ENCODE data around the gene FUZ. TPM values are rescaled to one million over a fixed set of nuclear protein-coding genes. Genes with fewer than 3 reads are reported as not detected.

FUZ gene
- total and polyA plus RNA-seq, 4 donors, result 18.4 to 36.8 (median 30.2) TPM

GRCh38 chr19:49850221-49850486 lies 37.1 kb upstream of the FUZ start:
- DNase-seq (no peak), ATAC-seq (ENCODE audit: insufficient read depth, low FRiP score) (no peak)
- Histone ChIP-seq H3K27ac (ENCODE audit: low read depth in 1 of 2, low read length in 1 of 2) (peak overlapping the region; percentile 69 to 80), H3K36me3 (ENCODE audit: control insufficient read depth in 4 of 4, insufficient read depth in 4 of 4, low read length in 4 of 4) (peaks cover 0 to 20% (median 6%) of the 10 kb centered on the region in 4 donors), H3K9ac (ENCODE audit: insufficient read depth in 1 of 2, low read length in 2 of 2) (no peak overlapping the region), H3K27me3 (ENCODE audit: control insufficient read depth in 3 of 3, insufficient read depth in 3 of 3, low read length in 2 of 3) (no peaks in the 10 kb centered on the region), H3K4me1 (ENCODE audit: control insufficient read depth in 5 of 5, insufficient read depth in 5 of 5, low read length in 5 of 5) (peaks cover 0 to 22% (median 13%) of the 10 kb centered on the region in 5 donors), H3K9me3 (ENCODE audit: control insufficient read depth in 4 of 4, insufficient read depth in 3 of 4, low read length in 3 of 4) (peaks cover 0 to 8% (median under 1%) of the 10 kb centered on the region in 4 donors), H3K4me3 (no peak overlapping the region)
- 53 to 65% methylated on average over 12 of the region's 12 CpGs for WGBS, 2 donors
- no peak for TF ChIP-seq CTCF (IDR thresholded peaks at IDR 0.05; ENCODE audit: control extremely low read depth, extremely low read depth)

GRCh38 chr19:49849433-49850220 lies 36.5 kb upstream of the FUZ start:
- H3K9ac ChIP-seq (ENCODE audit: insufficient read depth in 1 of 2, low read length in 2 of 2), result no peak overlapping the region
- peak overlapping the region; percentile 69 to 80 for H3K27ac ChIP-seq (ENCODE audit: low read depth in 1 of 2, low read length in 1 of 2)
- ATAC-seq (ENCODE audit: insufficient read depth, low FRiP score) (no peak), DNase-seq (no peak)
- no peak overlapping the region for H3K4me3 ChIP-seq
- peaks cover 0 to 16% (median 2%) of the 10 kb centered on the region in 4 donors for H3K36me3 ChIP-seq (ENCODE audit: control insufficient read depth in 4 of 4, insufficient read depth in 4 of 4, low read length in 4 of 4)
- peaks cover 0 to 8% (median under 1%) of the 10 kb centered on the region in 4 donors for H3K9me3 ChIP-seq (ENCODE audit: control insufficient read depth in 4 of 4, insufficient read depth in 3 of 4, low read length in 3 of 4)
- no peaks in the 10 kb centered on the region for H3K27me3 ChIP-seq (ENCODE audit: control insufficient read depth in 3 of 3, insufficient read depth in 3 of 3, low read length in 2 of 3)
- TF ChIP-seq CTCF (IDR thresholded peaks at IDR 0.05; ENCODE audit: control extremely low read depth, extremely low read depth), result no peak
- H3K4me1 ChIP-seq (ENCODE audit: control insufficient read depth in 5 of 5, insufficient read depth in 5 of 5, low read length in 5 of 5), result peaks cover 0 to 22% (median 13%) of the 10 kb centered on the region in 5 donors
- WGBS, 2 donors, result 91% methylated on average over 15 of the region's 15 CpGs

- Histone ChIP-seq H3K27ac (ENCODE audit: low read depth in 1 of 2, low read length in 1 of 2) (no peak overlapping the region), H3K9me3 (ENCODE audit: control insufficient read depth in 4 of 4, insufficient read depth in 3 of 4, low read length in 3 of 4) (peaks cover 0 to 8% (median under 1%) of the 10 kb centered on the region in 4 donors), H3K4me1 (ENCODE audit: control insufficient read depth in 5 of 5, insufficient read depth in 5 of 5, low read length in 5 of 5) (peaks cover 0 to 21% (median 13%) of the 10 kb centered on the region in 5 donors), H3K36me3 (ENCODE audit: control insufficient read depth in 4 of 4, insufficient read depth in 4 of 4, low read length in 4 of 4) (peaks cover 0 to 16% (median 0%) of the 10 kb centered on the region in 4 donors), H3K4me3 (no peak overlapping the region), H3K27me3 (ENCODE audit: control insufficient read depth in 3 of 3, insufficient read depth in 3 of 3, low read length in 2 of 3) (no peaks in the 10 kb centered on the region), H3K9ac (ENCODE audit: insufficient read depth in 1 of 2, low read length in 2 of 2) (no peak overlapping the region)
- ATAC-seq (ENCODE audit: insufficient read depth, low FRiP score) (no peak), DNase-seq (no peak)
- 86 to 88% methylated on average over 3 of the region's 3 CpGs for whole genome bisulfite sequencing, 2 donors
- TF ChIP-seq CTCF (IDR thresholded peaks at IDR 0.05; ENCODE audit: control extremely low read depth, extremely low read depth), result no peak
Measured at GRCh38 chr19:49848938-49849337, 35.8 kb upstream of the FUZ start.
